HepG2 (cell line): ENCODE measurements around the gene P3H4. TPM values are rescaled to one million over a fixed set of nuclear protein-coding genes. Genes with fewer than 3 reads are reported as not detected.

Source experiments
- ADNP ChIP-seq: sonication (generic); formaldehyde crosslinking; IDR thresholded peaks from 2 replicates; pipeline ENCODE4 v1.4.0; 2020; ENCODE audit warnings: missing genetic modification reagents
- DNMT3B ChIP-seq: conservative IDR thresholded peaks from 2 replicates; pipeline ENCODE4 v1.6.1; 2016; ENCODE audit warnings: missing biosample characterization, control low read depth
- FOSL2 ChIP-seq: sonication (generic); formaldehyde crosslinking; IDR thresholded peaks from 2 replicates; pipeline ENCODE4 v1.4.0; 2020; ENCODE audit warnings: missing genetic modification reagents
- JUND ChIP-seq: sonication (generic); formaldehyde crosslinking; IDR thresholded peaks from 2 replicates; pipeline ENCODE4 v1.8.0; 2022; ENCODE audit warnings: mild to moderate bottlenecking, missing genetic modification reagents
- MATR3 ChIP-seq: sonication (generic); formaldehyde crosslinking; IDR thresholded peaks from 2 replicates; pipeline ENCODE4 v1.4.0; 2020; ENCODE audit warnings: missing genetic modification reagents
- NFKB2 ChIP-seq: sonication (generic); formaldehyde crosslinking; IDR thresholded peaks from 2 replicates; pipeline ENCODE4 v1.4.0; 2020; ENCODE audit warnings: missing genetic modification reagents, borderline replicate concordance
- POLR2G ChIP-seq: fragments of 200-400 bp; formaldehyde crosslinking; IDR thresholded peaks from 2 replicates; pipeline ENCODE4 v1.6.1; 2018; ENCODE audit warnings: mild to moderate bottlenecking, low read depth, low read length, moderate library complexity
- PPARG ChIP-seq: conservative IDR thresholded peaks from 2 replicates; pipeline ENCODE4 v1.6.1; 2016; ENCODE audit warnings: missing biosample characterization, missing genetic modification reagents
- SIX4 ChIP-seq: sonication (generic); formaldehyde crosslinking; IDR thresholded peaks from 2 replicates; pipeline ENCODE4 v1.4.0; 2020; ENCODE audit warnings: missing genetic modification reagents
- TCF12 ChIP-seq, 2 experiments: fragments of 450-650 bp in 1 of 2; sonication (generic) in 1 of 2; formaldehyde crosslinking in 1 of 2; IDR thresholded peaks; 2 replicates each; pipeline versions ENCODE4 v1.6.1 to v1.8.0; 2017 to 2022; ENCODE audit warnings: antibody characterized with exemption in 1 of 2, mild to moderate bottlenecking in 1 of 2, missing genetic modification reagents in 1 of 2, moderate library complexity in 1 of 2
- ZKSCAN5 ChIP-seq: sonication (generic); formaldehyde crosslinking; IDR thresholded peaks from 2 replicates; pipeline ENCODE4 v1.5.1; 2020; ENCODE audit warnings: mild to moderate bottlenecking, missing genetic modification reagents
- ZNF234 ChIP-seq: sonication (generic); formaldehyde crosslinking; conservative IDR thresholded peaks from 2 replicates; pipeline ENCODE4 v1.5.1; 2020; ENCODE audit warnings: mild to moderate bottlenecking, missing genetic modification reagents
- ZNF253 ChIP-seq: sonication (generic); formaldehyde crosslinking; IDR thresholded peaks from 2 replicates; pipeline ENCODE4 v1.8.0; 2022; ENCODE audit warnings: mild to moderate bottlenecking, missing genetic modification reagents, borderline replicate concordance
- ZNF772 ChIP-seq: sonication (generic); formaldehyde crosslinking; IDR thresholded peaks from 2 replicates; pipeline ENCODE4 v1.5.0; 2020; ENCODE audit warnings: mild to moderate bottlenecking, missing genetic modification reagents
- ZNF891 ChIP-seq: sonication (generic); formaldehyde crosslinking; IDR thresholded peaks from 2 replicates; pipeline ENCODE4 v1.5.0; 2020; ENCODE audit warnings: mild to moderate bottlenecking, missing genetic modification reagents
- polyA plus RNA-seq, 8 experiments: library from polyadenylated mRNA; depleted of rRNA in 3 of 8; stranded (reverse) in 7 of 8; unstranded in 1 of 8; fragments of >200 nt; fragmentation: Illumina TruSeq in 4 of 8; extraction: Trizol in 4 of 8; gene quantifications; 2 replicates each; pipeline versions ENCODE4 v1.2.1 to v1.2.3, GENCODE V29; 2011 to 2016; ENCODE audit warnings: low read depth in 4 of 8, missing spikeins in 1 of 8, mixed read lengths in 1 of 8; ENCODE audit not compliant: insufficient read depth in 1 of 8
- total RNA-seq, 5 experiments: library from RNA; depleted of rRNA; stranded (reverse); fragments of >200 nt; fragmentation: Illumina TruSeq; extraction: Trizol; gene quantifications; 2 replicates each; pipeline ENCODE4 v1.2.3, GENCODE V29; 2016; ENCODE audit warnings: low read depth in 1 of 5
- TF ChIP-seq, protein P1 (sequence below): sonication (generic); formaldehyde crosslinking; IDR thresholded peaks from 2 replicates; pipeline ENCODE4 v1.9.0; 2021; ENCODE audit warnings: missing genetic modification reagents, borderline replicate concordance
- TF ChIP-seq, protein P2 (sequence below): sonication (generic); formaldehyde crosslinking; IDR thresholded peaks from 2 replicates; pipeline ENCODE4 v1.5.0; 2020; ENCODE audit warnings: missing genetic modification reagents
- TF ChIP-seq, protein P3 (sequence below): sonication (generic); formaldehyde crosslinking; IDR thresholded peaks from 2 replicates; pipeline ENCODE4 v1.4.0; 2020; ENCODE audit warnings: missing genetic modification reagents, mild to moderate bottlenecking, borderline replicate concordance
- TF ChIP-seq, protein P4 (sequence below): sonication (generic); formaldehyde crosslinking; IDR thresholded peaks from 2 replicates; pipeline ENCODE4 v1.4.0; 2020; ENCODE audit warnings: missing genetic modification reagents
- TF ChIP-seq, protein P5 (sequence below): sonication (generic); formaldehyde crosslinking; IDR thresholded peaks from 2 replicates; pipeline ENCODE4 v1.4.0; 2020; ENCODE audit warnings: missing genetic modification reagents

P3H4 gene
- total and polyA plus RNA-seq, 2 of the 13 experiments (the other 11 are each of a cell fraction or from before 2014, with no cell fraction given): 37.1 to 50.6 TPM

DNA sequence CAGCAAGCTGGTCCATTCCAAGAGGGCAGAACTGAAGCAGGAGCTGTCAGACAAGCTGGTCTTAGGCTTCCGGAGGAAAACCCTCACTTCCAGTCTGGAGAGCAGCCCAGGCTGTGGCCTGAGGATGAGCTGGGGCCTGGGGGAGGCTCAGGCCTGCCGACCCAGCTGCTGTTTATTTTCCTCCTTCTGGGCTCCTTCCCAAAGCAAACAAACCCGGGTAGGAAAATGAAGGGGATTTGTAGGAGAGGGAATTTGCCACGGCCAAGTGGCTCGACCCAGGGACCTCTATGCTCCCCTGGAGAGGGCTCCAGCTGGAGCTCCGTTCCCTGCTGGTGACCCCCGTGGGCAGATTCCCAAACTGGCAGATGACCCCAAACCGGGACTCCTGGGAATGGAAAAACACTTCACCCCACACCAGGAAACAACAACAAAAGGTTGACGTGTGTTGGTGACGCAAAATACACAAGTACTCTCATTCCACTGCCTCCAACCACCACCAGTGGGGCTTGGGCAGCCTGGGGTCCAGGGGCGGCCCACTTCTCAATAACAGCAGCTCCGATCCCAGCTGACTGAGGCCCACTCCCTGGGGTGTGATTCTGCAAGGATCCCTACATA, 34.1 kb downstream of the P3H4 start (continued):
- TF ChIP-seq, protein P1, sequence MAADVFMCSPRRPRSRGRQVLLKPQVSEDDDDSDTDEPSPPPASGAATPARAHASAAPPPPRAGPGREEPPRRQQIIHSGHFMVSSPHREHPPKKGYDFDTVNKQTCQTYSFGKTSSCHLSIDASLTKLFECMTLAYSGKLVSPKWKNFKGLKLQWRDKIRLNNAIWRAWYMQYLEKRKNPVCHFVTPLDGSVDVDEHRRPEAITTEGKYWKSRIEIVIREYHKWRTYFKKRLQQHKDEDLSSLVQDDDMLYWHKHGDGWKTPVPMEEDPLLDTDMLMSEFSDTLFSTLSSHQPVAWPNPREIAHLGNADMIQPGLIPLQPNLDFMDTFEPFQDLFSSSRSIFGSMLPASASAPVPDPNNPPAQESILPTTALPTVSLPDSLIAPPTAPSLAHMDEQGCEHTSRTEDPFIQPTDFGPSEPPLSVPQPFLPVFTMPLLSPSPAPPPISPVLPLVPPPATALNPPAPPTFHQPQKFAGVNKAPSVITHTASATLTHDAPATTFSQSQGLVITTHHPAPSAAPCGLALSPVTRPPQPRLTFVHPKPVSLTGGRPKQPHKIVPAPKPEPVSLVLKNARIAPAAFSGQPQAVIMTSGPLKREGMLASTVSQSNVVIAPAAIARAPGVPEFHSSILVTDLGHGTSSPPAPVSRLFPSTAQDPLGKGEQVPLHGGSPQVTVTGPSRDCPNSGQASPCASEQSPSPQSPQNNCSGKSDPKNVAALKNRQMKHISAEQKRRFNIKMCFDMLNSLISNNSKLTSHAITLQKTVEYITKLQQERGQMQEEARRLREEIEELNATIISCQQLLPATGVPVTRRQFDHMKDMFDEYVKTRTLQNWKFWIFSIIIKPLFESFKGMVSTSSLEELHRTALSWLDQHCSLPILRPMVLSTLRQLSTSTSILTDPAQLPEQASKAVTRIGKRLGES: no peak; the same call in none of the 2 replicates
- TF ChIP-seq NFKB2 (CRISPR knock-in tag) (0 out of 2 replicates have a peak, but pooled peaks have one; percentile 28), DNMT3B (CRISPR knock-in tag) (no peak), ZKSCAN5 (CRISPR knock-in tag) (no peak), MATR3 (no peak), PPARG (CRISPR knock-in tag) (0 out of 2 replicates have a peak, but pooled peaks have one; percentile 35), FOSL2 (CRISPR knock-in tag) (no peak), ZNF234 (CRISPR knock-in tag) (no peak), SIX4 (no peak), ADNP (CRISPR knock-in tag) (no peak), ZNF772 (no peak; the same call in none of the 2 replicates), ZNF891 (CRISPR knock-in tag) (no peak), JUND (CRISPR knock-in tag) (no peak), ZNF253 (no peak), TCF12 (IDR thresholded peaks at IDR 0.05) (no peak), TCF12 (CRISPR knock-in tag; IDR thresholded peaks at IDR 0.05) (no peak), POLR2G (peak; percentile 59)
- TF ChIP-seq, protein P2, sequence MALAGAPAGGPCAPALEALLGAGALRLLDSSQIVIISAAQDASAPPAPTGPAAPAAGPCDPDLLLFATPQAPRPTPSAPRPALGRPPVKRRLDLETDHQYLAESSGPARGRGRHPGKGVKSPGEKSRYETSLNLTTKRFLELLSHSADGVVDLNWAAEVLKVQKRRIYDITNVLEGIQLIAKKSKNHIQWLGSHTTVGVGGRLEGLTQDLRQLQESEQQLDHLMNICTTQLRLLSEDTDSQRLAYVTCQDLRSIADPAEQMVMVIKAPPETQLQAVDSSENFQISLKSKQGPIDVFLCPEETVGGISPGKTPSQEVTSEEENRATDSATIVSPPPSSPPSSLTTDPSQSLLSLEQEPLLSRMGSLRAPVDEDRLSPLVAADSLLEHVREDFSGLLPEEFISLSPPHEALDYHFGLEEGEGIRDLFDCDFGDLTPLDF: no peak; the same call in 1 of the 2 replicates
- TF ChIP-seq, protein P3, sequence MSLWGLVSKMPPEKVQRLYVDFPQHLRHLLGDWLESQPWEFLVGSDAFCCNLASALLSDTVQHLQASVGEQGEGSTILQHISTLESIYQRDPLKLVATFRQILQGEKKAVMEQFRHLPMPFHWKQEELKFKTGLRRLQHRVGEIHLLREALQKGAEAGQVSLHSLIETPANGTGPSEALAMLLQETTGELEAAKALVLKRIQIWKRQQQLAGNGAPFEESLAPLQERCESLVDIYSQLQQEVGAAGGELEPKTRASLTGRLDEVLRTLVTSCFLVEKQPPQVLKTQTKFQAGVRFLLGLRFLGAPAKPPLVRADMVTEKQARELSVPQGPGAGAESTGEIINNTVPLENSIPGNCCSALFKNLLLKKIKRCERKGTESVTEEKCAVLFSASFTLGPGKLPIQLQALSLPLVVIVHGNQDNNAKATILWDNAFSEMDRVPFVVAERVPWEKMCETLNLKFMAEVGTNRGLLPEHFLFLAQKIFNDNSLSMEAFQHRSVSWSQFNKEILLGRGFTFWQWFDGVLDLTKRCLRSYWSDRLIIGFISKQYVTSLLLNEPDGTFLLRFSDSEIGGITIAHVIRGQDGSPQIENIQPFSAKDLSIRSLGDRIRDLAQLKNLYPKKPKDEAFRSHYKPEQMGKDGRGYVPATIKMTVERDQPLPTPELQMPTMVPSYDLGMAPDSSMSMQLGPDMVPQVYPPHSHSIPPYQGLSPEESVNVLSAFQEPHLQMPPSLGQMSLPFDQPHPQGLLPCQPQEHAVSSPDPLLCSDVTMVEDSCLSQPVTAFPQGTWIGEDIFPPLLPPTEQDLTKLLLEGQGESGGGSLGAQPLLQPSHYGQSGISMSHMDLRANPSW (CRISPR knock-in tag): no peak
- TF ChIP-seq, protein P4, sequence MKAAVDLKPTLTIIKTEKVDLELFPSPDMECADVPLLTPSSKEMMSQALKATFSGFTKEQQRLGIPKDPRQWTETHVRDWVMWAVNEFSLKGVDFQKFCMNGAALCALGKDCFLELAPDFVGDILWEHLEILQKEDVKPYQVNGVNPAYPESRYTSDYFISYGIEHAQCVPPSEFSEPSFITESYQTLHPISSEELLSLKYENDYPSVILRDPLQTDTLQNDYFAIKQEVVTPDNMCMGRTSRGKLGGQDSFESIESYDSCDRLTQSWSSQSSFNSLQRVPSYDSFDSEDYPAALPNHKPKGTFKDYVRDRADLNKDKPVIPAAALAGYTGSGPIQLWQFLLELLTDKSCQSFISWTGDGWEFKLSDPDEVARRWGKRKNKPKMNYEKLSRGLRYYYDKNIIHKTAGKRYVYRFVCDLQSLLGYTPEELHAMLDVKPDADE (CRISPR knock-in tag): no peak
- TF ChIP-seq, protein P5, sequence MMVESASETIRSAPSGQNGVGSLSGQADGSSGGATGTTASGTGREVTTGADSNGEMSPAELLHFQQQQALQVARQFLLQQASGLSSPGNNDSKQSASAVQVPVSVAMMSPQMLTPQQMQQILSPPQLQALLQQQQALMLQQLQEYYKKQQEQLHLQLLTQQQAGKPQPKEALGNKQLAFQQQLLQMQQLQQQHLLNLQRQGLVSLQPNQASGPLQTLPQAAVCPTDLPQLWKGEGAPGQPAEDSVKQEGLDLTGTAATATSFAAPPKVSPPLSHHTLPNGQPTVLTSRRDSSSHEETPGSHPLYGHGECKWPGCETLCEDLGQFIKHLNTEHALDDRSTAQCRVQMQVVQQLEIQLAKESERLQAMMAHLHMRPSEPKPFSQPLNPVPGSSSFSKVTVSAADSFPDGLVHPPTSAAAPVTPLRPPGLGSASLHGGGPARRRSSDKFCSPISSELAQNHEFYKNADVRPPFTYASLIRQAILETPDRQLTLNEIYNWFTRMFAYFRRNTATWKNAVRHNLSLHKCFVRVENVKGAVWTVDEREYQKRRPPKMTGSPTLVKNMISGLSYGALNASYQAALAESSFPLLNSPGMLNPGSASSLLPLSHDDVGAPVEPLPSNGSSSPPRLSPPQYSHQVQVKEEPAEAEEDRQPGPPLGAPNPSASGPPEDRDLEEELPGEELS (CRISPR knock-in tag): peak; percentile 83
